ENCODE results near the gene ZDHHC14.

The ZDHHC14 gene

GRCh38 chr6:157547112-157547511 is 166.1 kb downstream of the ZDHHC14 start:
- no peaks in the 10 kb centered on the region for H3K27me3 ChIP-seq (ENCODE audit: insufficient read depth, poor library complexity, severe bottlenecking)
- no peak overlapping the region for H3K27ac ChIP-seq (replicated peaks)
- no peak overlapping the region for H3K4me3 ChIP-seq (replicated peaks; ENCODE audit: insufficient read depth, low read length)
- no peak for DNase-seq (ENCODE audit: low read depth in 1 of 2, low spot score in 1 of 2)
- TF ChIP-seq SPI1 (IDR thresholded peaks at IDR 0.05; ENCODE audit: borderline replicate concordance, low read depth) (no peak), CTCF (IDR thresholded peaks at IDR 0.05; ENCODE audit: insufficient read depth, low read length) (no peak), GABPA (IDR thresholded peaks at IDR 0.05; ENCODE audit: low read depth) (no peak), POLR2AphosphoS5 (IDR thresholded peaks at IDR 0.05; ENCODE audit: low read depth) (no peak)
- TF ChIP-seq, protein P1, sequence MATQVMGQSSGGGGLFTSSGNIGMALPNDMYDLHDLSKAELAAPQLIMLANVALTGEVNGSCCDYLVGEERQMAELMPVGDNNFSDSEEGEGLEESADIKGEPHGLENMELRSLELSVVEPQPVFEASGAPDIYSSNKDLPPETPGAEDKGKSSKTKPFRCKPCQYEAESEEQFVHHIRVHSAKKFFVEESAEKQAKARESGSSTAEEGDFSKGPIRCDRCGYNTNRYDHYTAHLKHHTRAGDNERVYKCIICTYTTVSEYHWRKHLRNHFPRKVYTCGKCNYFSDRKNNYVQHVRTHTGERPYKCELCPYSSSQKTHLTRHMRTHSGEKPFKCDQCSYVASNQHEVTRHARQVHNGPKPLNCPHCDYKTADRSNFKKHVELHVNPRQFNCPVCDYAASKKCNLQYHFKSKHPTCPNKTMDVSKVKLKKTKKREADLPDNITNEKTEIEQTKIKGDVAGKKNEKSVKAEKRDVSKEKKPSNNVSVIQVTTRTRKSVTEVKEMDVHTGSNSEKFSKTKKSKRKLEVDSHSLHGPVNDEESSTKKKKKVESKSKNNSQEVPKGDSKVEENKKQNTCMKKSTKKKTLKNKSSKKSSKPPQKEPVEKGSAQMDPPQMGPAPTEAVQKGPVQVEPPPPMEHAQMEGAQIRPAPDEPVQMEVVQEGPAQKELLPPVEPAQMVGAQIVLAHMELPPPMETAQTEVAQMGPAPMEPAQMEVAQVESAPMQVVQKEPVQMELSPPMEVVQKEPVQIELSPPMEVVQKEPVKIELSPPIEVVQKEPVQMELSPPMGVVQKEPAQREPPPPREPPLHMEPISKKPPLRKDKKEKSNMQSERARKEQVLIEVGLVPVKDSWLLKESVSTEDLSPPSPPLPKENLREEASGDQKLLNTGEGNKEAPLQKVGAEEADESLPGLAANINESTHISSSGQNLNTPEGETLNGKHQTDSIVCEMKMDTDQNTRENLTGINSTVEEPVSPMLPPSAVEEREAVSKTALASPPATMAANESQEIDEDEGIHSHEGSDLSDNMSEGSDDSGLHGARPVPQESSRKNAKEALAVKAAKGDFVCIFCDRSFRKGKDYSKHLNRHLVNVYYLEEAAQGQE (IDR thresholded peaks at IDR 0.05; ENCODE audit: insufficient replicate concordance, low read depth) = no peak

GRCh38 chr6:157548635-157549467 is 167.9 kb downstream of the ZDHHC14 start:
- H3K4me3 ChIP-seq (replicated peaks; ENCODE audit: insufficient read depth, low read length) = no peak overlapping the region
- DNase-seq (ENCODE audit: low read depth in 1 of 2, low spot score in 1 of 2) = peak; percentile 18 to 57
- H3K27ac ChIP-seq (replicated peaks) = no peak overlapping the region
- TF ChIP-seq POLR2AphosphoS5 (IDR thresholded peaks at IDR 0.05; ENCODE audit: low read depth) (no peak), SPI1 (IDR thresholded peaks at IDR 0.05; ENCODE audit: borderline replicate concordance, low read depth) (peak; percentile 92)
- no peaks in the 10 kb centered on the region for H3K27me3 ChIP-seq (ENCODE audit: insufficient read depth, poor library complexity, severe bottlenecking)

GRCh38 chr6:157549468-157549745 is 168.4 kb downstream of the ZDHHC14 start:
- Histone ChIP-seq H3K4me3 (replicated peaks; ENCODE audit: insufficient read depth, low read length) (no peak overlapping the region), H3K27ac (replicated peaks) (no peak overlapping the region), H3K27me3 (ENCODE audit: insufficient read depth, poor library complexity, severe bottlenecking) (no peaks in the 10 kb centered on the region)
- TF ChIP-seq, protein P1 (IDR thresholded peaks at IDR 0.05; ENCODE audit: insufficient replicate concordance, low read depth) = no peak
- TF ChIP-seq GABPA (IDR thresholded peaks at IDR 0.05; ENCODE audit: low read depth) (no peak), POLR2AphosphoS5 (IDR thresholded peaks at IDR 0.05; ENCODE audit: low read depth) (no peak), CTCF (IDR thresholded peaks at IDR 0.05; ENCODE audit: insufficient read depth, low read length) (no peak)
- no peak for DNase-seq (ENCODE audit: low read depth in 1 of 2, low spot score in 1 of 2)

DNA sequence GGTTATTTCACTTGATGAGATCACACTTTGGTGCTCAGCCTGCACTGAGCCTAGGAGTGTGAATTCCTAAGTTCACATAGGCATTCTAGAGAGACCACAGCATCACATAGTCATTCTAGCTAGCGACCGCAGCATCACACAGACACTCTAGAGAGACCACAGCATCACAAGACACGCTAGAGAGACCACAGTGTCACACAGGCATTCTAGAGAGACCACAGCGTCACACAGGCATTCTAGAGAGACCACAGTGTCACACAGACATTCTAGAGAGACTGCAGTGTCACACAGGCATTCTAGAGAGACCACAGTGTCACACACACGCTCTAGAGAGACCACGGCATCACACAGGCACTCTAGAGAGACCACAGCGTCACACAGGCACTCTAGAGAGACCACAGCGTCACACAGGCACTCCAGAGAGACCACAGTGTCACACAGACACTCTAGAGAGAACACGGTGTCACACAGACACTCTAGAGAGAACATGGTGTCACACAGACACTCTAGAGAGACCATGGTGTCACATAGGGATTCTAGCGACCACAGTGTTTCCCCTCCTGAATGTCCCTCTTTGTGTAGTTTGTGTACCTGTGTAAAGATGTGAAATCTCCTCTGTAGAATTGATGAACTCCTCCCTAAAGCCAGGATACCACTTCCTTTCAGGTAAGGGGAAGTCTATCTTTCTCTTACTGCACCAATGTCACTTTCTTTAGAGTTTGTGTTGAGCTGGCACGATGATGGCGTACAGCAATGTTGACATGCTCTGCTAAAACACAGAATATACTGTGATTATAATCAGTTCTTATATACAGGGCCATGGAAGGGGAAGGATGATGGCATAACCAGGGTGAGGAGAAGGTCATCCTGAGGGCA is 169.4 kb downstream of the ZDHHC14 start:
- no peak for DNase-seq (ENCODE audit: low read depth in 1 of 2, low spot score in 1 of 2)
- no peak overlapping the region for H3K4me3 ChIP-seq (replicated peaks; ENCODE audit: insufficient read depth, low read length)
- no peaks in the 10 kb centered on the region for H3K27me3 ChIP-seq (ENCODE audit: insufficient read depth, poor library complexity, severe bottlenecking)
- no peak overlapping the region for H3K27ac ChIP-seq (replicated peaks)
- TF ChIP-seq, protein P1 (IDR thresholded peaks at IDR 0.05; ENCODE audit: insufficient replicate concordance, low read depth) = no peak
- TF ChIP-seq SPI1 (IDR thresholded peaks at IDR 0.05; ENCODE audit: borderline replicate concordance, low read depth) (no peak), POLR2AphosphoS5 (IDR thresholded peaks at IDR 0.05; ENCODE audit: low read depth) (no peak), GABPA (IDR thresholded peaks at IDR 0.05; ENCODE audit: low read depth) (no peak), CTCF (IDR thresholded peaks at IDR 0.05; ENCODE audit: insufficient read depth, low read length) (no peak)
